Erythroblast (primary cell): ENCODE results near the gene RAP1GAP2.

ENCODE experiments used
- GATA1 ChIP-seq: IDR thresholded peaks from 2 replicates; pipeline ENCODE4 v1.6.1; 2011; ENCODE audit warnings: low read depth, mild to moderate bottlenecking, control low read depth, low read length, moderate library complexity
- POLR2A ChIP-seq: IDR thresholded peaks from 2 replicates; pipeline ENCODE4 v1.6.1; 2011; ENCODE audit warnings: mild to moderate bottlenecking, low read length

GRCh38 chr17:3026856-3027751 is 230.9 kb downstream of the RAP1GAP2 start:
- TF ChIP-seq POLR2A (no peak), GATA1 (no peak)
